Measurements from ENCODE around the gene TMEM31.

GRCh38 chrX:103756736-103757135, 46.0 kb downstream of the TMEM31 start:
- TF ChIP-seq CTCF (conservative IDR thresholded peaks at IDR 0.05; ENCODE audit: low read depth, low read length): no peak
- no peak for TF ChIP-seq EZH2 (IDR thresholded peaks at IDR 0.05; ENCODE audit: borderline replicate concordance, low read depth, low read length, poor library complexity, severe bottlenecking)

All from A673 (cell line).